Nephron progenitor cell (in vitro differentiated cells): Measurements from ENCODE around the gene CORO6.

ENCODE experiments used
- DNase-seq: peaks from one replicate; pipeline ENCODE4 v3.0.0; 2021
- H3K27ac Mint-ChIP-seq: 2 replicates; pipeline ENCODE4 v1.8.0; 2021; ENCODE audit warnings: mild to moderate bottlenecking, moderate library complexity, mixed read lengths
- H3K27me3 Mint-ChIP-seq: 2 replicates; pipeline ENCODE4 v1.8.0; 2021; ENCODE audit warnings: mild to moderate bottlenecking, low read depth, mixed read lengths; ENCODE audit not compliant: poor library complexity
- H3K36me3 Mint-ChIP-seq: 2 replicates; pipeline ENCODE4 v1.8.0; 2021; ENCODE audit warnings: low read depth, mixed read lengths
- H3K4me1 Mint-ChIP-seq: 2 replicates; pipeline ENCODE4 v1.8.0; 2021; ENCODE audit warnings: mixed read lengths
- H3K4me3 Mint-ChIP-seq: 2 replicates; pipeline ENCODE4 v1.8.0; 2021; ENCODE audit warnings: mild to moderate bottlenecking, moderate library complexity, mixed read lengths
- H3K9me3 Mint-ChIP-seq: 2 replicates; pipeline ENCODE4 v1.8.0; 2021; ENCODE audit warnings: mild to moderate bottlenecking, moderate library complexity, mixed read lengths
- TF ChIP-seq, protein P1 (sequence below): fragments of 200-600 bp; sonication (generic); IDR thresholded peaks from 2 replicates; pipeline ENCODE4 v1.5.0; 2021; ENCODE audit warnings: antibody characterized with exemption

CORO6 gene

GRCh38 chr17:29664743-29665480, 42.2 kb upstream of the CORO6 start:
- no peak overlapping the region for H3K27ac Mint-ChIP-seq
- H3K27me3 Mint-ChIP-seq = peaks cover 5% of the 10 kb centered on the region
- TF ChIP-seq, protein P1, sequence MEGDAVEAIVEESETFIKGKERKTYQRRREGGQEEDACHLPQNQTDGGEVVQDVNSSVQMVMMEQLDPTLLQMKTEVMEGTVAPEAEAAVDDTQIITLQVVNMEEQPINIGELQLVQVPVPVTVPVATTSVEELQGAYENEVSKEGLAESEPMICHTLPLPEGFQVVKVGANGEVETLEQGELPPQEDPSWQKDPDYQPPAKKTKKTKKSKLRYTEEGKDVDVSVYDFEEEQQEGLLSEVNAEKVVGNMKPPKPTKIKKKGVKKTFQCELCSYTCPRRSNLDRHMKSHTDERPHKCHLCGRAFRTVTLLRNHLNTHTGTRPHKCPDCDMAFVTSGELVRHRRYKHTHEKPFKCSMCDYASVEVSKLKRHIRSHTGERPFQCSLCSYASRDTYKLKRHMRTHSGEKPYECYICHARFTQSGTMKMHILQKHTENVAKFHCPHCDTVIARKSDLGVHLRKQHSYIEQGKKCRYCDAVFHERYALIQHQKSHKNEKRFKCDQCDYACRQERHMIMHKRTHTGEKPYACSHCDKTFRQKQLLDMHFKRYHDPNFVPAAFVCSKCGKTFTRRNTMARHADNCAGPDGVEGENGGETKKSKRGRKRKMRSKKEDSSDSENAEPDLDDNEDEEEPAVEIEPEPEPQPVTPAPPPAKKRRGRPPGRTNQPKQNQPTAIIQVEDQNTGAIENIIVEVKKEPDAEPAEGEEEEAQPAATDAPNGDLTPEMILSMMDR = no peak
- H3K4me1 Mint-ChIP-seq = peaks cover 27% of the 10 kb centered on the region
- DNase-seq = no peak
- peaks cover 36% of the 10 kb centered on the region for H3K36me3 Mint-ChIP-seq
- no peak overlapping the region for H3K4me3 Mint-ChIP-seq
- H3K9me3 Mint-ChIP-seq = no peaks in the 10 kb centered on the region

DNA sequence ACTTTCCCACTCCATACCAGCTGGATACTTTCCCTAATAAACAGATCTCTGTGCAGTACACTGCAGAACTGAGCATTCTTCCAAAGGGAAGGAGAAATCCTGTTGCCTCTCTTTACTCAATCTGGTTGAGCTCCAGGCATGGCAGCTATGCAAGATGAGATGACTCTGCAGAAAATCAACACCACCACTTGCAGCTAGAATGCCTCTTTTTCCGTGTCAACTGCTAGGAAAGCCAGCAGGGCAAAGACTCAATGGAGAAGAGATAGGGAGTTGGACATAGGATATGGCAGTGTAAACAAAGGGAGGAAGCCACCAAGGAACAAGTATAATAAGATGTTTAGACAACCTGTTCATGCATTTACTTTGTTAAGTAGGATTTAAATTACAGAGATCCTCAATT, 40.4 kb upstream of the CORO6 start:
- TF ChIP-seq, protein P1 = no peak
- Mint-ChIP-seq H3K36me3 (peaks cover 41% of the 10 kb centered on the region), H3K27ac (peak overlapping the region; percentile 86), H3K27me3 (peaks cover 5% of the 10 kb centered on the region), H3K4me3 (no peak overlapping the region), H3K4me1 (peaks cover 27% of the 10 kb centered on the region), H3K9me3 (no peaks in the 10 kb centered on the region)
- no peak for DNase-seq

GRCh38 chr17:29661213-29661612, 38.5 kb upstream of the CORO6 start:
- no peaks in the 10 kb centered on the region for H3K27me3 Mint-ChIP-seq
- peak overlapping the region; percentile 4 for H3K27ac Mint-ChIP-seq
- peaks cover 27% of the 10 kb centered on the region for H3K4me1 Mint-ChIP-seq
- no peaks in the 10 kb centered on the region for H3K9me3 Mint-ChIP-seq
- no peak overlapping the region for H3K4me3 Mint-ChIP-seq
- TF ChIP-seq, protein P1 = no peak
- peaks cover 30% of the 10 kb centered on the region for H3K36me3 Mint-ChIP-seq
- no peak for DNase-seq

- no peak for DNase-seq
- Mint-ChIP-seq H3K27ac (no peak overlapping the region), H3K4me3 (no peak overlapping the region), H3K9me3 (no peaks in the 10 kb centered on the region), H3K4me1 (peaks cover 27% of the 10 kb centered on the region), H3K27me3 (no peaks in the 10 kb centered on the region), H3K36me3 (peaks cover 33% of the 10 kb centered on the region)
- TF ChIP-seq, protein P1 = no peak
These were observed 36.4 kb upstream of the CORO6 start for GRCh38 chr17:29659155-29659554.

DNA sequence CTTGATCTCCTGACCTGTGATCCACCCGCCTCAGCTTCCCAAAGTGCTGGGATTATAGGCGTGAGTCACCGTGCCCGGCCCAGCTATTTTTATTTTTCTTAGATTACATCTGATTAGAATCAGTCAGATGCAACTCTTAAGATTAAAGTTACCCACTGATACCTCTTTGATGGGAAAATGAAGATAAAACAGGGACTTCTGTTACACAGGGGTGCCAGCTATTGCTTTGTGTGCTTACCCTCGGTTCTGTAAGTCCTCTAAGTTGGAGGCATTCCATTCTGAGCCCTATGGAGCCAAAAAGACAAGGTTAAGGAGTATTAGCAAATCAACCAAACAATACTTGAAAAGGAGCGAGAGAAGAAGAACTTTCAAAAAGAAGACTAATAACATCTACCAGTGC, 32.6 kb upstream of the CORO6 start:
- DNase-seq = no peak
- no peak overlapping the region for H3K4me3 Mint-ChIP-seq
- no peaks in the 10 kb centered on the region for H3K4me1 Mint-ChIP-seq
- H3K9me3 Mint-ChIP-seq = no peaks in the 10 kb centered on the region
- TF ChIP-seq, protein P1 = no peak
- H3K27me3 Mint-ChIP-seq = no peaks in the 10 kb centered on the region
- H3K36me3 Mint-ChIP-seq = peaks cover 24% of the 10 kb centered on the region
- no peak overlapping the region for H3K27ac Mint-ChIP-seq
